Hepatocyte (in vitro differentiated cells): Measurements from ENCODE around the gene USP3.

ENCODE experiments used
- EZH2 ChIP-seq: fragments of 200-600 bp; sonication (generic); IDR thresholded peaks from 2 replicates; pipeline ENCODE4 v1.6.1; 2016; ENCODE audit warnings: antibody characterized with exemption, mild to moderate bottlenecking, borderline replicate concordance
- TF ChIP-seq, protein P1 (sequence below): fragments of 200-600 bp; sonication (generic); IDR thresholded peaks from 2 replicates; pipeline ENCODE4 v1.5.1; 2016; ENCODE audit warnings: antibody characterized with exemption, mild to moderate bottlenecking; ENCODE audit not compliant: poor library complexity

DNA sequence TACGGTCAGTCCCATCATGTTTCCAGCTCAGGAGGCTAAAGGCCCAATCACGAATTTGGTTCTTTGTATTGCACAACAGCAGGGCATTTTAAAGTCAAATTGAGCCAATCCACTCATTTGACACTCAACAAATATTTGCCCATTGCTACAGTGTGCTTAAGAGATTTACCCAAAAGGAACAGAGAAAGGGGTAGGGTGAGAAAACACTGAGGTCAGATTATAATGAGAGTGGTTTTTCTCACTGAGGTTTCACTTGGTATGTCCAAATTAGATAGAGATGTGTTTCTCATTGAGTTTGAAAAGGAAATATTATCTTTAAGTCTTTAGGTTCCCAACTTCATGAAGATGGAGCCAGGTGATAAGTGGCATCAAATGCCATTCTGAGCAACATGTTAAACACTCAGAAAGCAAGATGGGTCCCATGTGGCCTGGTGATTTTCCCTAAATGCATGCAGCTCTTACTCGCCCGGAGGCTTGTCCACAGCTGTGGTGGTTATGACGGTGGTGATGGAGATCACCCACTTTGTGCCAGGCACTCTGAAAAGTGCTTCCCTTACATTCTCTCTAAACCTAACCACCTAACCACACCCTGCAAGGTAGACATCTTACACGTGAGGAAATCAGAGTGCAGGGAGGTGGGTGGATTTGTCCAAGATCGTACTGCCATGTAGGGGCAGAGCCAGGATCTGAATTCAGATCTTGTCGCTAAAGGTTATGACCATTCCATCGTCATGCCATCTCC lies 31.2 kb upstream of the USP3 start:
- TF ChIP-seq, protein P1, sequence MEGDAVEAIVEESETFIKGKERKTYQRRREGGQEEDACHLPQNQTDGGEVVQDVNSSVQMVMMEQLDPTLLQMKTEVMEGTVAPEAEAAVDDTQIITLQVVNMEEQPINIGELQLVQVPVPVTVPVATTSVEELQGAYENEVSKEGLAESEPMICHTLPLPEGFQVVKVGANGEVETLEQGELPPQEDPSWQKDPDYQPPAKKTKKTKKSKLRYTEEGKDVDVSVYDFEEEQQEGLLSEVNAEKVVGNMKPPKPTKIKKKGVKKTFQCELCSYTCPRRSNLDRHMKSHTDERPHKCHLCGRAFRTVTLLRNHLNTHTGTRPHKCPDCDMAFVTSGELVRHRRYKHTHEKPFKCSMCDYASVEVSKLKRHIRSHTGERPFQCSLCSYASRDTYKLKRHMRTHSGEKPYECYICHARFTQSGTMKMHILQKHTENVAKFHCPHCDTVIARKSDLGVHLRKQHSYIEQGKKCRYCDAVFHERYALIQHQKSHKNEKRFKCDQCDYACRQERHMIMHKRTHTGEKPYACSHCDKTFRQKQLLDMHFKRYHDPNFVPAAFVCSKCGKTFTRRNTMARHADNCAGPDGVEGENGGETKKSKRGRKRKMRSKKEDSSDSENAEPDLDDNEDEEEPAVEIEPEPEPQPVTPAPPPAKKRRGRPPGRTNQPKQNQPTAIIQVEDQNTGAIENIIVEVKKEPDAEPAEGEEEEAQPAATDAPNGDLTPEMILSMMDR = no peak
- TF ChIP-seq EZH2 = no peak
